Thyroid gland (tissue), 4 donors: ENCODE measurements around the gene SLC66A3.

ENCODE experiments used
- CTCF ChIP-seq, 6 experiments: fragments of 200-600 bp in 3 of 6; fragments of 450-650 bp in 3 of 6; sonication (generic) in 3 of 6; IDR thresholded peaks; one replicate each; pipeline ENCODE4 v1.5.1; 2016 to 2019; ENCODE audit warnings: antibody characterized with exemption in 6 of 6, mild to moderate bottlenecking in 2 of 6, inconsistent platforms in 1 of 6, moderate library complexity in 1 of 6
- POLR2A ChIP-seq, 2 donors: fragments of 450-650 bp; IDR thresholded peaks; one replicate each; pipeline ENCODE4 v1.6.1; 2017; ENCODE audit warnings: antibody characterized with exemption in 2 of 2, mild to moderate bottlenecking in 2 of 2, moderate library complexity in 1 of 2

GRCh38 chr2:11152591-11152990 is 2.7 kb upstream of the SLC66A3 start:
- TF ChIP-seq CTCF (IDR thresholded peaks at IDR 0.05), result no peak
- TF ChIP-seq POLR2A (IDR thresholded peaks at IDR 0.05), result no peak
